A549 (cell line): ENCODE results near the gene SCARB1.

ENCODE experiments used
- CBX2 ChIP-seq: fragments of 200-600 bp; sonication (generic); IDR thresholded peaks from 2 replicates; pipeline ENCODE4 v1.6.1; 2016; ENCODE audit warnings: low read depth, mild to moderate bottlenecking, borderline replicate concordance
- CTCF ChIP-seq: fragments of >200 bp; sonication (Bioruptor Twin); formaldehyde crosslinking; IDR thresholded peaks from 3 replicates; pipeline ENCODE4 v1.5.1; 2016
- EP300 ChIP-seq, 2 experiments: fragments of >200 bp; sonication (Bioruptor Twin); formaldehyde crosslinking; IDR thresholded peaks; 2 replicates in 1 of 2; 3 replicates in 1 of 2; pipeline ENCODE4 v1.6.1; 2016 to 2017
- KDM1A ChIP-seq: fragments of 200-600 bp; sonication (generic); IDR thresholded peaks from 2 replicates; pipeline ENCODE4 v1.6.1; 2016; ENCODE audit warnings: low read depth, mild to moderate bottlenecking
- MAFK ChIP-seq: fragments of 450-650 bp; IDR thresholded peaks from 2 replicates; pipeline ENCODE4 v1.6.1; 2014; ENCODE audit not compliant: partially characterized antibody
- MAX ChIP-seq: IDR thresholded peaks from 2 replicates; pipeline ENCODE4 v1.6.1; 2012
- MYC ChIP-seq: IDR thresholded peaks from 2 replicates; pipeline ENCODE4 v1.6.1; 2012; ENCODE audit warnings: mild to moderate bottlenecking, inconsistent platforms, low read length, improper control_type of control experiment, borderline replicate concordance
- NR3C1 ChIP-seq: fragments of >200 bp; sonication (Bioruptor Twin); formaldehyde crosslinking; IDR thresholded peaks from 3 replicates; pipeline ENCODE4 v1.6.1; 2017
- POLR2A ChIP-seq: IDR thresholded peaks from 2 replicates; pipeline ENCODE4 v1.6.1; 2012; ENCODE audit warnings: mild to moderate bottlenecking, low read length
- POLR2AphosphoS2 ChIP-seq: conservative IDR thresholded peaks from 2 replicates; pipeline ENCODE4 v1.6.1; 2012; ENCODE audit warnings: low read length, improper control_type of control experiment, inconsistent platforms
- RNF2 ChIP-seq: fragments of 200-600 bp; sonication (generic); IDR thresholded peaks from 2 replicates; pipeline ENCODE4 v1.6.1; 2016; ENCODE audit warnings: low read depth, mild to moderate bottlenecking, antibody characterized with exemption, moderate library complexity, borderline replicate concordance
- SMC3 ChIP-seq: fragments of >200 bp; sonication (Bioruptor Twin); formaldehyde crosslinking; IDR thresholded peaks from 3 replicates; pipeline ENCODE4 v1.6.1; 2018; ENCODE audit warnings: inconsistent platforms
- TF ChIP-seq, protein P1 (sequence below): fragments of 200-600 bp; sonication (generic); IDR thresholded peaks from 2 replicates; pipeline ENCODE4 v1.6.1; 2016; ENCODE audit warnings: antibody characterized with exemption, mild to moderate bottlenecking, moderate library complexity

- TF ChIP-seq CTCF (no peak), MAFK (no peak), SMC3 (no peak), POLR2A (no peak), EP300 (IDR thresholded peaks at IDR 0.05) (no peak), MAX (no peak), CBX2 (no peak), NR3C1 (no peak), POLR2AphosphoS2 (no peak), RNF2 (no peak), KDM1A (no peak), MYC (no peak)
- TF ChIP-seq, protein P1, sequence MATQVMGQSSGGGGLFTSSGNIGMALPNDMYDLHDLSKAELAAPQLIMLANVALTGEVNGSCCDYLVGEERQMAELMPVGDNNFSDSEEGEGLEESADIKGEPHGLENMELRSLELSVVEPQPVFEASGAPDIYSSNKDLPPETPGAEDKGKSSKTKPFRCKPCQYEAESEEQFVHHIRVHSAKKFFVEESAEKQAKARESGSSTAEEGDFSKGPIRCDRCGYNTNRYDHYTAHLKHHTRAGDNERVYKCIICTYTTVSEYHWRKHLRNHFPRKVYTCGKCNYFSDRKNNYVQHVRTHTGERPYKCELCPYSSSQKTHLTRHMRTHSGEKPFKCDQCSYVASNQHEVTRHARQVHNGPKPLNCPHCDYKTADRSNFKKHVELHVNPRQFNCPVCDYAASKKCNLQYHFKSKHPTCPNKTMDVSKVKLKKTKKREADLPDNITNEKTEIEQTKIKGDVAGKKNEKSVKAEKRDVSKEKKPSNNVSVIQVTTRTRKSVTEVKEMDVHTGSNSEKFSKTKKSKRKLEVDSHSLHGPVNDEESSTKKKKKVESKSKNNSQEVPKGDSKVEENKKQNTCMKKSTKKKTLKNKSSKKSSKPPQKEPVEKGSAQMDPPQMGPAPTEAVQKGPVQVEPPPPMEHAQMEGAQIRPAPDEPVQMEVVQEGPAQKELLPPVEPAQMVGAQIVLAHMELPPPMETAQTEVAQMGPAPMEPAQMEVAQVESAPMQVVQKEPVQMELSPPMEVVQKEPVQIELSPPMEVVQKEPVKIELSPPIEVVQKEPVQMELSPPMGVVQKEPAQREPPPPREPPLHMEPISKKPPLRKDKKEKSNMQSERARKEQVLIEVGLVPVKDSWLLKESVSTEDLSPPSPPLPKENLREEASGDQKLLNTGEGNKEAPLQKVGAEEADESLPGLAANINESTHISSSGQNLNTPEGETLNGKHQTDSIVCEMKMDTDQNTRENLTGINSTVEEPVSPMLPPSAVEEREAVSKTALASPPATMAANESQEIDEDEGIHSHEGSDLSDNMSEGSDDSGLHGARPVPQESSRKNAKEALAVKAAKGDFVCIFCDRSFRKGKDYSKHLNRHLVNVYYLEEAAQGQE, result no peak
Observed at GRCh38 chr12:124758266-124759220, 105.1 kb downstream of the SCARB1 start.
